Amniotic stem cell (primary cell): ENCODE measurements around the gene AOAH.
"Not testable (repeated sequence)": the region's sequence is repeated elsewhere in the genome, so short reads cannot be mapped to it uniquely, and the experiment has no call there.

Experiments
- DNase-seq: peaks from one replicate; lab custom pipeline; 2025; lab: John Stamatoyannopoulos, UW

Gene AOAH

GRCh38 chr7:36657036-36657660 lies 67.1 kb downstream of the AOAH start:
- no peak for DNase-seq

- no peak for DNase-seq
Observed at GRCh38 chr7:36654436-36654835, 69.9 kb downstream of the AOAH start.

GRCh38 chr7:36653663-36654355 lies 70.5 kb downstream of the AOAH start:
- DNase-seq: no peak

- DNase-seq: no peak
Observed at GRCh38 chr7:36653008-36653662, 71.2 kb downstream of the AOAH start.

GRCh38 chr7:36652431-36652830 lies 71.9 kb downstream of the AOAH start:
- DNase-seq: no peak

GRCh38 chr7:36651404-36651803 lies 72.9 kb downstream of the AOAH start:
- DNase-seq: no peak

GRCh38 chr7:36650766-36651312 lies 73.5 kb downstream of the AOAH start:
- DNase-seq: no peak

GRCh38 chr7:36650320-36650719 lies 74.0 kb downstream of the AOAH start:
- DNase-seq: no peak

- not testable (repeated sequence) for DNase-seq
Observed at GRCh38 chr7:36649319-36649718, 75.0 kb downstream of the AOAH start.

GRCh38 chr7:36648441-36648840 lies 75.9 kb downstream of the AOAH start:
- DNase-seq: no peak

- DNase-seq: no peak
Observed at GRCh38 chr7:36644625-36645422, 79.5 kb downstream of the AOAH start.

- DNase-seq: no peak
Observed at GRCh38 chr7:36642414-36642813, 81.9 kb downstream of the AOAH start.

- no peak for DNase-seq
Observed at GRCh38 chr7:36642010-36642409, 82.3 kb downstream of the AOAH start.

- DNase-seq: no peak
Observed at GRCh38 chr7:36640682-36641081, 83.6 kb downstream of the AOAH start.

- DNase-seq: no peak
Observed at GRCh38 chr7:36639826-36640225, 84.5 kb downstream of the AOAH start.

- DNase-seq: no peak
Observed at GRCh38 chr7:36638586-36639263, 85.6 kb downstream of the AOAH start.

GRCh38 chr7:36638140-36638539 lies 86.2 kb downstream of the AOAH start:
- no peak for DNase-seq

- DNase-seq: no peak
Observed at GRCh38 chr7:36637417-36637816, 86.9 kb downstream of the AOAH start.

- DNase-seq: no peak
Observed at GRCh38 chr7:36636126-36636525, 88.2 kb downstream of the AOAH start.

GRCh38 chr7:36635091-36635490 lies 89.2 kb downstream of the AOAH start:
- DNase-seq: no peak

GRCh38 chr7:36633377-36633776 lies 90.9 kb downstream of the AOAH start:
- DNase-seq: no peak
